Activated T-helper 1 cell treated with Interleukin-2 at 50 U/mL for 16 hours (primary cell): ENCODE results near the gene DNM3.

ENCODE experiments used
- DNase-seq: peaks from one replicate; pipeline ENCODE4 v3.0.0-alpha.2; 2020; ENCODE audit warnings: low read depth

DNM3 gene

GRCh38 chr1:172107316-172107975 is 266.1 kb downstream of the DNM3 start:
- DNase-seq = no peak

DNA sequence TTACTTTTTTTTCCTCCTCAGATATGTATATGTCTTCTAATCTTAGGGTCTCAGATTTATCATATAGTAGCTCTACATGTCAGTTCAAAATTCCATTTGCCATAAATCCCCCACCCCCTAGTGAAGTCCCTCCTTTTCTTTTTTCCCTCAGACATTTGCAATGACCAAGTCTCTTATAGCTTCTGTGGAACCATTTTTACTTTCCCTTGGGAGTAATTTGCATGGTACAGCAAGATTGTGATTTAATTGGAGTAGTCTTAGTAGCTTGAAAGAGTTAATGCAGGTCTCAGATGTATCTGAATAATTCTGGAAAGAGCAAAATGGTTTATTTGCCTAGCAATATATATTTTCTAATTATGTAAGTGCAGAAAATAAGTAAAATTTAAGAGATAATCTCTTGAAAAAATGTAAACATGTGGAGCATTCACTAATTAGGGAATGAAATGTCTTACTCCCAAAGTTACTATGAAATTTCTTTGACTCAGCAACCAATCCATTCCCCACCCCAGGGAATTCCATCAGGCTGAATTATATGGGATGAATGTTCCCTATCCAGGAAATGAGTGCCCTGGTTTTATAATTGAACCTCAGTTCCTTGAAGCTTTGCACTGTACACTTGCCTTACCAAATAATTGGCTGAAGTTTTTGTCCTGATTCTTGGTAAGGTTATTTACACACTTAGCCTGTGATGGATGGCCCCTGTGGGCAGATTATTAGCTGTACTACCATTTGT is 267.0 kb downstream of the DNM3 start:
- DNase-seq = no peak

DNA sequence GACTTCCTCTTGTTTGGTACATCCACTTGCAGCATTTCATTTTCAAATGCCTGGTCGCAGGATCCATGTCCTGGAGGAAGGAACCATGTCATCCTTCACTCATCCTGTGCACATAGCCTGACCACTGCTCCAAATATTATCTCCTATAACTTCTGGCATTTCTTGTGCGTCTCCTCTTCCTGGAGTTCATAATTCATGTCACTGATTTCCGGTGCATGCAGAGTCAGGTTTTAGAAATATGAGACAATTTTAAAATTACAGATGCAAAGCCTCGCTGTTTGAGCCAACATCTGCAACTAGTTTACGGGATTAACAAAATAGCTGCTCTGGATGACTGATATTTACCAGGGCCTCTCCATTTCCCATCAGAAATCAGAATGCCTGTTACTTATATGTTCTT is 268.1 kb downstream of the DNM3 start:
- no peak for DNase-seq

- no peak for DNase-seq
Observed at GRCh38 chr1:172112576-172112975, 271.3 kb downstream of the DNM3 start.

DNA sequence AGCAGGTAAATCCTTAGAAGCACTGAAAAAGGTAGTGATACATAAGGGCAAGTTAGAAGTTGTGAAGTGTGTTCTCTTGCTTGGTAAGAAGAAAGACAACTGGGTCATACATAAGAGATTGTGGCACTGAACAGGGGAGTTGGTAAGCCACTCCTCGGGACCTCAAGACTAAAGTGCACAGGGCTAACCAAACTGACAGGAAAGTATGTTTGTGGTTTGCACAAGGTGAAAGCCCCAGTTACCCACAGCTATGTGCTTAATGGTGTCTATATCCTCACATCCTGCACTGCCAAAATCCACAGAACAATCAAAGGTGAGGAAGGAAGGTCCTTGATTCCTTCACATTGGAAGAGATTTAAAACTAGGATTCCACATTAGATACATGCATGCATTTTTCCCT is 276.5 kb downstream of the DNM3 start:
- no peak for DNase-seq

DNA sequence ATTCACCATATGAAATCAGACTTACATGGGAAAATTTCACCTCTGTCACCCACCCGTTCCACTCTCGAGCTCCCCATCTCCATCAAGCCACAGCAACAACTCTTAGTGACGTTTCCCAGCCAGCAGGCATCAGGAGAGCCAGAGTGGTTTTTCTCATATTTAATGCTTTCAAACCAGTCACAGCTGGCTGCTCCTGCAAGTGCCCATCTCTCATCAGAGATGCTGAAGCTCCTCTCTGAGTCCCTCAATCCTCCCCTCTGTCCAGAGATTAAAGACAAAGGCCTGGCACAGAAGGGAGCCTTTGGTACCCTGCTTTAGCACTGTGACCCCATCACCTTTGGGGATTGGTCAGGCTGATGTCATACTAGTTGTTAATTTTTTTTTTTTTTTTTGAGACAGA is 277.3 kb downstream of the DNM3 start:
- DNase-seq = no peak

DNA sequence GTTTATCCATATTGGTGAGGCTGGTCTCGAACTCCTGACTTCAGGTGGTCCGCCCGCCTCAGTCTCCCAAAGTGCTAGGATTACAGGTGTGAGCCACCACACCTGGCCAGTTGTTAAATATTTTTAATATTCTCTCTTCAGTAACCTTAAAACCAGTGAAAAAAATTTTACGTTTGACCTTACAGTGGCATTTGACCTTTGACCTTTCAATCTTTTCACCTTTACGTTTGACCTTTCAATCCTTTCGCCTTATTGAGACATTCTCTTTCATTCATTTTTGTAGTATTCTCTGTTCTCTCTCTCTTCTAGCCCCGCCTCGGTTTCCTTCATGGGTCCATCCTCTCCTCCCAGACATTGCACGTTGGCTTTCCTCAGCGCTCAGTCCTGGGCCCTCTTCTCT is 277.9 kb downstream of the DNM3 start:
- no peak for DNase-seq

- DNase-seq = no peak
Observed at GRCh38 chr1:172120381-172120780, 279.1 kb downstream of the DNM3 start.

GRCh38 chr1:172121081-172121717 is 279.9 kb downstream of the DNM3 start:
- DNase-seq = no peak

GRCh38 chr1:172122381-172122780 is 281.1 kb downstream of the DNM3 start:
- no peak for DNase-seq

GRCh38 chr1:172125250-172125649 is 284.0 kb downstream of the DNM3 start:
- no peak for DNase-seq

DNA sequence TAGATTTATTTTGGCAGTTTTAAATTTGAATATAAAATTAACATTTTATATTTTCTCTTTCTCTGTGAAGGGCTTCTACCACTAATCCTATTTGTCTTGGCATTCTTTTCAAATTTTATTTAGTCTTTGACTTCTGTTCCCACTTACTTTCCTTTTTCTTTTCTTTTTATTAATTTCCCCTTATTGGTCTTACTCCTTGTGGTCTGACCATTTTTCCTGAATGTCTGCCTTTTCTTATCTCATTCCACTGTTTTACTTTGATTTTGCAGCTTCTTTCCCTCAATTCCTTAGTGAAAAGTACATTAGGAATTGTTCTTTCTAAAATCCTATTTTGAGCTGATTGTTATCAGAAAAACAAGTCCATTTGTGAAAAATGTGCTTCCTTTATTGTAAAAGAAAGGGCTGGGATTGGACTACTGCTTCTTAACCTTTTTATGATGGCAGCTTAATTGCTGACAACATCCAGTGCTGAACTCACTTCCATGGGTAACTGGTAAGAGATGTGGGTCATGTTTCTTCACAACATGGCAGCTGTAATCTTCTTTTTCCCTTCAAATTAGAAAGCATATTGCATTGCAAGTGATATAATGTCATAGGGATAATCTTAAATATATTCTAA is 284.6 kb downstream of the DNM3 start:
- DNase-seq = no peak

DNA sequence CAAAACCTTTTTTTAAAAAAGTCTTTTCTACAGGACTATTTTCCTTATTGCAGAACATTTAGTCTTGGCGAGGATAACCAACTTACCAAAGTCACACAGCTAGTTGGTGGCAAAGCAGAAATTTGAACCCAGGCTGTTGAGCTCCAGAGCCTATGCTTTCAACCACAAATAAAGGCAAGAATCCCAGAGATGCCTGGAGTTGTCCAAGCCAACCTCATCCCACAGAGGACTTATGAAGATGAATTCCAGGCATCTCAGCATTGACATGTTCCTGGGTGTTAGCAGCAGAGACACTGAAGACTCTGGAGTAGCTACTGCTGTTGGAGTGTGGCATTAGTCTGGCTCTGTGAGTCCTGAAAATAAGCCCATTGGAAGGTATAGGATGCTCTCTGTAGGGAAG is 291.5 kb downstream of the DNM3 start:
- DNase-seq = no peak

DNA sequence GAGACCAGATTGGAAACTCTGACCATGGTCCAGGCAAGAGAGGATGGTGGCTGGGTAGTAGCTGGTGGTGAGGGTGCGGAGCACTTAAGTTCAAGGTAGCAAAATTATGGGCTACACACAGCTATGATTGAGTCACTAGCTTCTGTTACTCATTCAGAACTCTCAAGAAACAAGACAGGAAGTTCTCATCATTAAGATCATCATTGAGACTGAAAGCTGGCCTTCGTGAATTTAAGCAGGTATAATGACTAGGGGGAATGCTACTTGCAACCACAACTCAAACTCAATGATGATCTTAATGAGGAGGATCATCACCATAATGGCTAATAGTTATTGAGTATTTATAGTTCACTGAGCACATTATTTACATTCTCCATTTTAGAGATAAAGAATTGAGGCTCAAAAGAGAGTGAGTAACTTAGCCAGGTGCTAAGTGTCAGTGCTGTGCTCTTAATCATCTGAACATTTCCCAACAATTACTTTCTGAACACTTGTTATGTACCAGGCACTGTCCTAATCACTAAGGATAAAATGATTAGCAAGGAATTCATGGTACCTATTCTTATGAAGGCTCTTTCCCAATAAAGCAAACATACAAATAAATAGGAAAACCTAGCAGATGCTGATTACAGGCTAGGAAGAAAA is 292.9 kb downstream of the DNM3 start:
- no peak for DNase-seq

- DNase-seq = no peak
Observed at GRCh38 chr1:172135076-172135672, 293.9 kb downstream of the DNM3 start.

DNA sequence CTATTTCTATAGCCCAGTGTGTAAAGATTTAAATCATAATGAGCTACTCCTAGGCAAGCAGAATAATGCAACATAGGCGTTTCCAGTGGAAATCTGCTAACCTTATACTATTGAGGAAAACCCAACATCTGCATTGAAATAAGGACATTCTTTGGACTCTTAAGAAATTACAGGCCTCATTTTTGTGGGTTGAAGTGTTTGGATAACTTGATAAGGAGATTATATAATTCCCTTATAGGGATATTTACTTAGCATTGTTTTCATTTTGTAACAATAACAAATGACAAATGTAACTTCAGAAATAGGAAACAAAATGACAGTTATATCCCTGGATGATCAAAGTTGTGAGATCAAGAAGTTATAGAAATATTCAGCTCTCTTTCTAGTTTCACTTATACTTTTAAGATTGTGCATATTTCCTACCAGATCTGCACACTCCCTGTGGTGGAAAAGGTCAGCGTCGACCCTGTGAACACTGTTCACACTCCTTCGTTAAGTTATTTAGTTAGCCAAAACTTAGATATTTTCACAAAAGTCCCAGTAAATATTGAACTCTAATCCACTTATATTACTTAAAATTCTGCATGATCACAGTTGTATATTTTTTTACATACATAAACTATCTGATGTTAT is 294.8 kb downstream of the DNM3 start:
- no peak for DNase-seq

GRCh38 chr1:172136925-172137324 is 295.6 kb downstream of the DNM3 start:
- no peak for DNase-seq

DNA sequence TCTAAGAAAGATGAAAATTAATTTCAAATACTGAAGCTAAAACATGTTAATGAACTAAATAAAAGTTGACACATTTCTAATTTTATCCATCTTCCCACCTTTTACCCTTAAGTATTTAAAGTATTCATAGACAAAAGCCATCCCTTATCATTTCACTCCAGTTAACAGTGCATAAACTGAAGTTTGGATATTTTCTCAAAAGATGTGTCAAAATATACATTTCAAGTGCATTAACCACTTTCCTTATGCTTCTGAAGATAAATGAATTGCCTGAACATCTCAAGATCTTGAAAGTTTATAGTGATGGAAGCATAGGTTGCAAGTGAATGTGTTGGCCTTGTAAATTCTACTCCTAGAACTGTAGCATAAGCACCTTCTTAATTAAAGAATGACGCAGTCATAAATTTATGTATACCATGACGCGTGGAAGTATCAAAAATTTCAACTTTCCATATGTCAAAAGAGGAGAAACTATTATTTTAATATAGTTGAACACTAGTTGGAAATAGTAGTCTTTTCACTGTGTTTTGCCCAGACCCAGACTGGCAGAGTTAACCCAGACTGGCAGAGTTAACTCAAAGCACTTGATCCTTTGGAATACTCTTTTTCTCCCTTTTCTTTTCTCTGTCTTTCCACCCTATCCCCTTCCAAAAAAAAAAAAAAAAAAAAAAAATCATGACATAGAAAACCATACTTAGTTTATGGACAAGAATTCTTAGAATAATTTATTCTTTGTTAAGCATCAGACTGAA is 296.6 kb downstream of the DNM3 start:
- DNase-seq = no peak

DNA sequence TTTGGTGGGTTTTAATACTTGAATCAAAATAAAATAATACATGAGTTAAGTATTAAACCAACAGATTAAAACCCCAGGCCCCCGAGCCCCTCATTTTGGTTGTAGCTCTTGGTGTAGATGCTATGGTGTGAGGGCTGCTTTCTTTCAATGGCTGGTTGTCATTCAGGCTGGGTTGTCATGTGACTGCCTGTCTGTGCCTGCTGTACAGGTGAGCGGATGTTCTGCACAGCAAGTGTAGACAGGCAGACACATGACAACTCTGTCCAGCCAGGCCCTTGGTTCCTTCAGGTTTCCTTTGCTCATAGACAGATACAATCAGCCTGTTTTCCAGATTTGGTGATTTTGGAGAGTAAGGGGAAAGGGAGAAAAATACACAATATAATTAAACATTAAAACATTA is 297.3 kb downstream of the DNM3 start:
- no peak for DNase-seq

GRCh38 chr1:172139196-172139595 is 297.9 kb downstream of the DNM3 start:
- DNase-seq = no peak

DNA sequence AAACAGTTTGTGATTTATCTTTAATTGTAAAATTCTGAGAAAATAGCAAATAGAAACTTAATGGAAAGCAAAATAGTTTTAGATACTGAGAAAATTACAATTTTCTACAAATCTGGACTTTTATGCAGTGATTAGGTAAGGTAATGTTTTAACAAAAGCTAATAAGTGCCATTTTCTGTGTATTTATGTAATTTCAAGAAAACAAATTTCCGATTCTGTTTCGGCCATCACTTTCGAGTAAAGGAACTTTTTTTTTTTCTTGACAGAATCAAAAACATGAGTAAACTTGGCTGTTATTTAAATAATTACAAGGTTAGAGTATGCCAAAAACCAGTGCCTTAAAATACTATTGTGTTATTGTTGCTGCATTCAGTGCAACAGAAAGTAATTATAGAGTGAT is 298.8 kb downstream of the DNM3 start:
- no peak for DNase-seq
